ENCODE data around the gene MFSD6L.

DNA sequence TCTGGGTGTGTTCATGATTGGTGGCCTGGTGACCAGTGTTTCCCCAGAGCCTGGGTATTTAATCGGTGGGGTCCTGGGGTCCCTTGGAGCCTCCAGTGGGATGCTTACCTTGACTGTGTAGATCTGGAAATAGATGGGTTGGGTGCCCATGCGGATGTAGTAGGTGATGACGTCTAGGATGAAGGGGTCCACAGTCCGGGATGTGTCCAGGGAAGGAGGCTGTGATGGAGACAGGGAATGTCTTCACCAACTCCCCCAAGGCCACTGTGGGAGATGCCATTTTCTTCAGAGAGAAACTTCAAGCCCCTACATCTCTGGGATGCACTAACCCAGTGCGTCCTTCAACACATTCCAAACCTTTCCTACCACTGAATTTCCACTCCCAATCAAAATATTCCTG lies 24.1 kb upstream of the MFSD6L start:
- no peak for TF ChIP-seq CTCF (IDR thresholded peaks at IDR 0.05)
- TF ChIP-seq POLR2A (IDR thresholded peaks at IDR 0.05), result no peak
